GM12873 (cell line): ENCODE measurements around the gene BHLHA9.

ENCODE experiments used
- TF ChIP-seq, protein P1 (sequence below): IDR thresholded peaks from 2 replicates; pipeline ENCODE4 v1.5.1; 2012; ENCODE audit warnings: low read depth, mild to moderate bottlenecking, moderate library complexity, low read length, control low read depth; ENCODE audit not compliant: insufficient read depth; ENCODE audit errors: missing control alignments

The BHLHA9 gene

DNA sequence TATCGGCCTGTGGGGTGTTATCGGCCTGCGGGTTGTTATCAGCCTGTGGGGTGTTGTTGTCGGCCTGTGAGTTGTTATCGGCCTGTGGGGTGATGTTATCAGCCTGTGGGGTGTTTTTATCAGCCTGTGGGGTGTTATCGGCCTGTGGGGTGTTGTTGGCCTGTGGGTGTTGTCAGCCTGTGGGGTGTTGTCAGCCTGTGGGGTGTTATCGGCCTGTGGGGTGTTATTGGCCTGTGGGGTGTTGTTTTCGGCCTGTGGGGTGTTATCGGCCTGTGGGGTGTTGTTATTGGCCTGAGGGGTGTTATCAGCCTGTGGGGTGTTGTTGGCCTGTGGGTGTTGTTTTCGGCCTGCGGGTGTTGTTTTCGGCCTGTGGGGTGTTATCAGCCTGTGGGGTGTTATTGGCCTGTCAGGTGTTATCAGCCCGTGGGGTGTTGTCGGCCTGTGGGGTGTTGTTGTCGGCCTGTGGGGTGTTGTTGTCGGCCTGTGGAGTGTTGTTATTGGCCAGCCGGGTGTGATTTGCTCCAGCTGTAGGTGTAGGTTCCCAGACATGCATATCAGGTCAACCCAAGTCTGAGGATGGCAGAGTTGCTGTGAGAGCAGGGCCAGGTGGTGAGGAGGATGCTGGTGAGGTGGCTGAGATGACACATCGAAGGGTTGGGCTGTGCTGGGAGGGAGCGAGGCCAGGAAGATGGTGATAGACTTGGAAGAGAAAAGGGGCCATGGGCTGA lies 16.3 kb downstream of the BHLHA9 start:
- TF ChIP-seq, protein P1, sequence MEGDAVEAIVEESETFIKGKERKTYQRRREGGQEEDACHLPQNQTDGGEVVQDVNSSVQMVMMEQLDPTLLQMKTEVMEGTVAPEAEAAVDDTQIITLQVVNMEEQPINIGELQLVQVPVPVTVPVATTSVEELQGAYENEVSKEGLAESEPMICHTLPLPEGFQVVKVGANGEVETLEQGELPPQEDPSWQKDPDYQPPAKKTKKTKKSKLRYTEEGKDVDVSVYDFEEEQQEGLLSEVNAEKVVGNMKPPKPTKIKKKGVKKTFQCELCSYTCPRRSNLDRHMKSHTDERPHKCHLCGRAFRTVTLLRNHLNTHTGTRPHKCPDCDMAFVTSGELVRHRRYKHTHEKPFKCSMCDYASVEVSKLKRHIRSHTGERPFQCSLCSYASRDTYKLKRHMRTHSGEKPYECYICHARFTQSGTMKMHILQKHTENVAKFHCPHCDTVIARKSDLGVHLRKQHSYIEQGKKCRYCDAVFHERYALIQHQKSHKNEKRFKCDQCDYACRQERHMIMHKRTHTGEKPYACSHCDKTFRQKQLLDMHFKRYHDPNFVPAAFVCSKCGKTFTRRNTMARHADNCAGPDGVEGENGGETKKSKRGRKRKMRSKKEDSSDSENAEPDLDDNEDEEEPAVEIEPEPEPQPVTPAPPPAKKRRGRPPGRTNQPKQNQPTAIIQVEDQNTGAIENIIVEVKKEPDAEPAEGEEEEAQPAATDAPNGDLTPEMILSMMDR, result no peak

DNA sequence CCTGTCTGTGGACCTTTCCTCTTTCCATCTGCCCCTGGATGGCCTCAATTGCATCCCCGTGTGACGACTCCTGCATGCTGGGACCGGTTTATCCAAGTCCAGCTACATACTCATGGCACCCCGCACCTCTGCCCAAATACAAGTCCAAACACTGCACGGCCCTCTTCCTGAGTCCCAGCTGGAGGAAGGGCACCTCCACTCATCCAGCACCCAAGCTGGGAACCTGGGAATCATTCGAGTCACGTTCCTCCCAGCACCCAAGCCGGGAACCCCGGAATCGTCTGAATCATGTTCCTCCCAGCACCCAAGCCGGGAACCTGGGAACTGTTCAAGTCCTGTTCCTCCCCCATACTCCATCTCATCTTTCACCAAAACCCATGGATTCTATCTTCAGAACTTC lies 19.5 kb downstream of the BHLHA9 start:
- TF ChIP-seq, protein P1, result no peak

GRCh38 chr17:1290676-1291075 lies 20.4 kb downstream of the BHLHA9 start:
- TF ChIP-seq, protein P1, result no peak

DNA sequence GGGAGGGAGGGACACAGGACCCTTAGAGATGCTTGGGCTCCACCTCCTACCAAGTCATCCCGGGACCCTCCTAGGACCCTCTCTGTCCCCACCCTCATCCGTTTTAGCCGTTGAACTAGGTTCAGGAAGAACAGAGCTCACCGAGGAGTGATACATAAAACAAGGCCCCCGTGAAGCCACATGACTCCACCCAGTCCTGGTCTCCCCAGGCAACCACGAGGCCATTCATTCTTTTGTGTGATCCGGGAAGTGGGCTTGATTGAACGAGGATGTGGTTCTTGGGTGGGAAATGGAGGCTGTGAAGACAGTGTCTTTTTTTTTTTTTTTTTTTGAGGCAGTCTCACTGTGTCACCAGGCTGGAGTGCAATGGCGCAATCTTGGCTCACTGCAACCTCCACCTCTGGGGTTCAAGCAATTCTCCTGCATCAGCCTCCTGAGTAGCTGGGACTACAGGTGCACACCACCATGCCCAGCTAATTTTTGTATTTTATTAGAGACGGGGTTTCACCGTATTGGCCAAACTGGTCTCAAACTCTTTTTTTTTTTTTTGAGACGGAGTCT lies 24.0 kb downstream of the BHLHA9 start:
- TF ChIP-seq, protein P1, result no peak

DNA sequence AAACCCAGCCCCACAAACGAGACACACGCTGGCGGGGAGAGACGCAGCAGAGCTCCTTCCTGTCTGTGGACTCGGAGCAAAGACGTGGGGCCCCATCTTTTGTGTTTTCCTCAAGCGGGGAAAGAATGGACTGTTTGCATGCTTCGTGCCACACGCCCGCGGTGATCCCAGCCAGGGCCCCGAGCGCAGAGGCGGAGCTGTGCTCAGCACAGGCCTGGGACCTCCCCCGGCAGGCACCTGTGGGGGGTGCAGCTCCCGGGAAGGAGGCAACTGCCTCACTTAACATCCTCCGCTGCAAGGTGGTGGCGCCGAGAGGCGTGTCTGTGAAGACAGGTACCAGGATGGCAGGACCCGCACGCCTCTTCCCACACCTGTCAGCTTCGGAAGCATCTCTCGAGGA lies 28.4 kb downstream of the BHLHA9 start:
- TF ChIP-seq, protein P1, result no peak

DNA sequence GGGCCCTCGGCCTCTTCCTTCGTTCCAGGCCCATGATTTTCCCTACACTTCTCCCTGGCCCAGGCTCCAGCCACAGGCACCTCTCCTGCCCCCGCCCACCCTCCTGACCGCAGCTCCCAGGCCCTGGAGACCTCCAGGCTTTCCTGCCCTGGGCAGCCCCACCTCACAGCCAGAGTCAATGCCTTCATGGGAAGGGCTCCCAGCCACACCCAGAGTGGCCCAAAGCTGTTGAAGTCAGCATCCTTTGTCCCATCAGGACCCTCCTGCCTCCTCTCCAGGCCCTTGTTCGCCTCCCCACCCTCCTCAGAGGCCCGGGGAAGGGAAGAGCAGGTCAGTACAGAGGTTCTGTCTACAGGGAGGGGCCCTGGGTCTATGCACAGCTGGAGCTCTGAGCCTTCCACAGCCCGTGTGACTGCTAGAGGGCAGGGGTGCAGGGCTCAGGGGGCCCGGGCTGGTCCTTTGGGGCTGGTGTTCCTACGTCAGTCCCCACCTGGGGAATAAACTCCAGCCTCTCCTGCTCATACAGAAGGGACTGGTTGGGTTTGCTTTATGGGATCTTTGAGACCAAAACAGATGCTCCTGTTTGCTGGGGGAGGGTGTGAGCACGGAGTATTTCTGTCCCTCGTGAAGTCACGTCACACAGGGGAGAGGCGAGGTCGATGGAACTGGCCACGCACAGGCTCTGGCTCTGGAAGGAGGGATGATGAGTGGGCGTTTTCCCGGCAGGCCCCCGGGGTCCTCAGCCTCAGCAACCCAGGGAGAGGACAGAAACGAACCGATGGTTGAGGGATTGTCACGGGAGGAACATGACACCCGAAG lies 29.5 kb downstream of the BHLHA9 start:
- TF ChIP-seq, protein P1, result no peak

DNA sequence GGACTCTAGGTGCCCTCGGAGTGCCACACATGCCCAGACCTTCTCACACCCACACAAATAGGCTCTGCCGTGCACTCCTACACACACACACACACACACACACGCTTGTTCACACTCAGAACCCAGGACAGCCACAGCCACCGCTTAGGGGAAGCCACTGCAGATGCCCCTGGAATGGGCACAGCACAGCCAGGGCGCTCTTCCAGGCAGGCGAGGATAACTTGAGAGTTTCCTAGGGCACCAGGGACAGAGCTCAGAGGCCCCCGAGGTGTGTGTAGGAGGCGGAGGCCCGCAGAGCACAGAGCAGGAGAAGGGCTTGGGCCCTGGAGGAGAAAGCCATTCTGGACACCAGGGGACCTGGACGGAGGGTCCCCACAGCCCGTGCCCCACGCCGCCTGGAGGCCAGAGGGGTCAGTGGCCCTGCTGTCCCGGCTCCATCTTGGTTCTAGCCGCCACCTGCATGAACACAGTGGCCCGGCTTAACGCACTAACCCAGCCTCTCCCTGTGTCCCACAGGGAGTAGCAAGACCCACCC lies 30.2 kb downstream of the BHLHA9 start:
- TF ChIP-seq, protein P1, result no peak
